Activated naive CD8-positive, alpha-beta T cell treated with anti-CD3 and anti-CD28 coated beads, Interleukin-2, amount 50 U/mL, for 24 hours (primary cell): ENCODE measurements around the gene ABCA9.
"Not testable (repeated sequence)": the region's sequence is repeated elsewhere in the genome, so short reads cannot be mapped to it uniquely, and the experiment has no call there.

Experiments used
- ATAC-seq: fragments of 150-1000 bp; cut with Tn5 transposase; one replicate; pipeline ENCODE4 v1.10.0; 2021
- DNase-seq: peaks from one replicate; pipeline ENCODE4 v3.0.0; 2021
- H3K27ac Mint-ChIP-seq: one replicate; pipeline ENCODE4 v1.8.0; 2021; ENCODE audit warnings: mild to moderate bottlenecking, mixed read lengths
- H3K27me3 Mint-ChIP-seq: one replicate; pipeline ENCODE4 v1.8.0; 2021; ENCODE audit warnings: mixed read lengths
- H3K36me3 Mint-ChIP-seq: one replicate; pipeline ENCODE4 v1.8.0; 2021; ENCODE audit warnings: low read depth, mixed read lengths
- H3K4me1 Mint-ChIP-seq: one replicate; pipeline ENCODE4 v1.8.0; 2021; ENCODE audit warnings: mixed read lengths
- H3K4me3 Mint-ChIP-seq: one replicate; pipeline ENCODE4 v1.8.0; 2021; ENCODE audit warnings: mild to moderate bottlenecking, moderate library complexity, mixed read lengths
- H3K9me3 Mint-ChIP-seq: one replicate; pipeline ENCODE4 v1.8.0; 2021; ENCODE audit warnings: mixed read lengths

Gene ABCA9

GRCh38 chr17:69031839-69032238, 28.9 kb downstream of the ABCA9 start:
- Mint-ChIP-seq H3K27ac (no peak overlapping the region), H3K27me3 (peaks cover 3% of the 10 kb centered on the region), H3K36me3 (no peaks in the 10 kb centered on the region), H3K4me1 (no peaks in the 10 kb centered on the region), H3K4me3 (no peak overlapping the region), H3K9me3 (no peaks in the 10 kb centered on the region)
- DNase-seq (no peak), ATAC-seq (no peak)

DNA sequence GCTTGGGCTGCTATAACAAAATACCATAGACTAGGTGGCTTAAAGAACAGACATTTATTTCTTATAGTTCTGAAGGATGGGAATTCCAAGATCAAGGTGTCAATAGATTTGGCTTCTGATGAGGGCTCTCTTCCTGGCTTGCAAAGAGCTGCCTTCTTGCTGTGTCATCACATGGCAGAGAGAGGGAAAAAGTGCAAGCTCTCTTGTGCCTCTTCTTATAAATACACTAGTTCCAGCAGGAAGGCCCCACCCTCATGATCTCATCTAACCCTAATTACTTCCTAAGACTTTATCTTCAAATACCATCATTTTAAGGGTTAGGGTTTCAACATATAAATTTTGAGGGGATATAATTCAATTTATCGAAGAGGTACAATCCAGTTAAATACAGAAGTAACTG, 30.6 kb downstream of the ABCA9 start:
- H3K4me1 Mint-ChIP-seq, result no peaks in the 10 kb centered on the region
- no peaks in the 10 kb centered on the region for H3K27me3 Mint-ChIP-seq
- H3K36me3 Mint-ChIP-seq, result no peaks in the 10 kb centered on the region
- H3K9me3 Mint-ChIP-seq, result no peaks in the 10 kb centered on the region
- H3K27ac Mint-ChIP-seq, result no peak overlapping the region
- DNase-seq, result no peak
- ATAC-seq, result no peak
- no peak overlapping the region for H3K4me3 Mint-ChIP-seq

GRCh38 chr17:69018687-69019086, 42.0 kb downstream of the ABCA9 start:
- DNase-seq (no peak), ATAC-seq (no peak)
- Mint-ChIP-seq H3K4me3 (no peak overlapping the region), H3K27me3 (peaks cover 4% of the 10 kb centered on the region), H3K9me3 (no peaks in the 10 kb centered on the region), H3K4me1 (no peaks in the 10 kb centered on the region), H3K36me3 (no peaks in the 10 kb centered on the region), H3K27ac (no peak overlapping the region)

GRCh38 chr17:69018022-69018615, 42.6 kb downstream of the ABCA9 start:
- Mint-ChIP-seq H3K27ac (no peak overlapping the region), H3K27me3 (peaks cover 4% of the 10 kb centered on the region), H3K36me3 (no peaks in the 10 kb centered on the region), H3K9me3 (no peaks in the 10 kb centered on the region), H3K4me3 (no peak overlapping the region), H3K4me1 (no peaks in the 10 kb centered on the region)
- ATAC-seq, result no peak
- DNase-seq, result no peak

DNA sequence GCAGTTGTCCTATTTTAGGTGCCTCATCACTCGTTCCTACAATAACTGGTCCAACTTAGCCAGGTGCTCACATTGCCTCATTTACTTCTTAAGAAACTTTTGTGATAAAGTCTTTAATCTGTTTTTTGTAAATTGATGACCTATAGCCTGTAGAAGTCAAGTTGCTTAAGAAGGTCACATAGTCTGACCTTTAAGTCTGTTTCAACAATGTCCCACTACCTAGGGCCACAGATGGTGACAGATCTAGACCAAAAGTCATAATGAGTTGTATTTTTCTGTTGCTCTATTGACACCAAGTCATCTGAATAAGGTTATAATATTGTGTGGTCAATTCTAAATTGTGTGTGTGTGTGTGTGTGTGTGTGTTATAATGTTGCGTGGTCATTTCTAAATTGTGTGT, 45.1 kb downstream of the ABCA9 start:
- H3K4me1 Mint-ChIP-seq, result no peaks in the 10 kb centered on the region
- H3K27ac Mint-ChIP-seq, result no peak overlapping the region
- DNase-seq, result no peak
- H3K4me3 Mint-ChIP-seq, result no peak overlapping the region
- H3K9me3 Mint-ChIP-seq, result no peaks in the 10 kb centered on the region
- no peaks in the 10 kb centered on the region for H3K36me3 Mint-ChIP-seq
- ATAC-seq, result no peak
- peaks cover 2% of the 10 kb centered on the region for H3K27me3 Mint-ChIP-seq

DNA sequence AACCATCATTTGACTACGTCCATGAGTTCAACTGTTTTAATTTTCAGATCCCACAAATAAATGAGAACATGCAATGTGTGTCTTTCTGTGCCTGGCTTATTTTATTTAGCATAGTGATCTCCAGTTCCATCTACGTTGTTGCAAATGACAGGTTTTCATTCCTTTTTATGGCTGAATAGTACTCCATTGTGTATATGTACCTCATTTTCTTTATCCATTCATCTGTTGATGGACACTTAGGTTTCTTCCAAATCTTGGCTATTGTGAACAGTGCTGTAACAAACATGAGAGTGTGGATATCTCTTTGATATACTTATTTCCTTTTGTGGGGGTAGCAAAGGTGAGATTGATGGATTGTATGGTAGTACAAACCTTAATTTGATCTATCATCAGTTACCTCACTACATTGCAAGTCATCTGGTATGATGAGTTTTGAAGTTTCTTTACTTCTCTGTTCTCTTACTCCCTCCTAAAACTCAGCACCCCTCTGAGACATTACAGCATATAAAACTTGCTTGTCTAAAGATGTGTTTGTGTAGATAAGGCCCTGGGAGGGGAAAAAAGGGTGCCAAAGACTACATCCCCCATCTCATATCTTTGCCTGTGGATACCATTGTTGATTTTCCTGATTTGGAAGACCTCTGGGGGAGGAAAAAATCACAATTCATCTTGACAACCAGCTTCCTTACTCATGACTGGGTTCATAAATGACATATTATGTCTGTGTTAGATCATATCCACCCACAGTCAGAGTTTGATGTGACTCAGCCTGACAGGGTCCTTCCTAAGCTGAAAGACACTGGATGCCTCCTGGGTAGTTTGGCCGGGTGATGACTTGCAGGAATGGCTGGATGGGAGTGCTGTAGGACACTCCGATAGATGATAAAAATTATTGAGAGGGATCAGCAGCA, 47.6 kb downstream of the ABCA9 start:
- Mint-ChIP-seq H3K36me3 (no peaks in the 10 kb centered on the region), H3K4me1 (no peaks in the 10 kb centered on the region), H3K27me3 (peaks cover 5% of the 10 kb centered on the region), H3K27ac (no peak overlapping the region), H3K4me3 (no peak overlapping the region), H3K9me3 (no peaks in the 10 kb centered on the region)
- DNase-seq, result no peak
- no peak for ATAC-seq

DNA sequence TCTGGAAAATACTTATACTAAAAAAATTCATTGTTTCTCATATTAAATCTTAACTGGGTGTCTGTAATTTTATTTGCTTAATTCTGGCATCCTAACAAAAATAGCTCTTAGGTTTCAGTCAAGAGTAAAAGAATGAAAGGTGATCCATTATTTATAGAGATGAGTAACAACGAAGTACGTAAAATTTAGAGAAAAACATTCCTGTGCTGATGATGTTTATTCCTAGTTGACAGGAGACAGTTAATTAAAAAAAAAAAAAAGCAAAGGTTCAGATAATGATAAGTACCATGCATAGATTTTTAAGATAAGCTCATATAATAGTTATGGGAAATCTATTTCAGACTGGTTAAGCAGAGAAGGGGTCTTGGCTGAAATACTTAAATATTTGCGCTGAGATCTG, 50.8 kb downstream of the ABCA9 start:
- H3K4me1 Mint-ChIP-seq, result no peaks in the 10 kb centered on the region
- H3K4me3 Mint-ChIP-seq, result no peak overlapping the region
- H3K27ac Mint-ChIP-seq, result no peak overlapping the region
- no peak for ATAC-seq
- H3K36me3 Mint-ChIP-seq, result no peaks in the 10 kb centered on the region
- no peak for DNase-seq
- H3K9me3 Mint-ChIP-seq, result no peaks in the 10 kb centered on the region
- H3K27me3 Mint-ChIP-seq, result peaks cover 6% of the 10 kb centered on the region

GRCh38 chr17:69004759-69005158, 56.0 kb downstream of the ABCA9 start:
- not testable (repeated sequence) for H3K27ac Mint-ChIP-seq, ATAC-seq, H3K9me3 Mint-ChIP-seq, DNase-seq, H3K36me3 Mint-ChIP-seq, H3K27me3 Mint-ChIP-seq, H3K4me1 Mint-ChIP-seq, H3K4me3 Mint-ChIP-seq

GRCh38 chr17:68999743-69000142, 61.0 kb downstream of the ABCA9 start:
- H3K4me1 Mint-ChIP-seq, H3K36me3 Mint-ChIP-seq, H3K4me3 Mint-ChIP-seq, H3K27me3 Mint-ChIP-seq, DNase-seq, ATAC-seq, H3K27ac Mint-ChIP-seq, H3K9me3 Mint-ChIP-seq: not testable (repeated sequence)

- DNase-seq, result no peak
- Mint-ChIP-seq H3K9me3 (no peaks in the 10 kb centered on the region), H3K4me1 (no peaks in the 10 kb centered on the region), H3K4me3 (no peak overlapping the region), H3K27ac (no peak overlapping the region), H3K27me3 (no peaks in the 10 kb centered on the region), H3K36me3 (no peaks in the 10 kb centered on the region)
- no peak for ATAC-seq
Measured at GRCh38 chr17:68993112-68993511, 67.6 kb downstream of the ABCA9 start.

DNA sequence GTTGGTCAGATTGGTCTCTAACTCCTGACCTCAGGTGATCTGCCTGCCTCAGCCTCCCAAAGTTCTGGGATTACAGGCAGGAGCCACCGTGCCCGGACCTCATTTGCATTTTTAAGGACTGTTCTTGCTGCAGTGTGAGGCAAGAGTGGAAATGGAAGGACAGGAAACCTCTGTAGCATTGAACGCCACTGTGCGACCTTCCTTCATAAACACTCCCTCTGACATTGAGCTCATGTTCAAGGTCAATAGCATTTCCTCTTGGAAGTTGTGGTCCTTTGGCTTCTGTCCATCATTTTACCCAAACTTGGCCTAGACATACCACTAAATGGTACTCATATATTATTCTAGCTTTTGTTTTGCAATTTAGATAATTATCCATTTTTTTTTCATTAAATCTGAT, 72.8 kb downstream of the ABCA9 start:
- H3K9me3 Mint-ChIP-seq, result no peaks in the 10 kb centered on the region
- H3K27ac Mint-ChIP-seq, result no peak overlapping the region
- H3K27me3 Mint-ChIP-seq, result no peaks in the 10 kb centered on the region

GRCh38 chr17:68981288-68981687, 79.4 kb downstream of the ABCA9 start:
- Mint-ChIP-seq H3K27me3 (no peaks in the 10 kb centered on the region), H3K4me1 (no peaks in the 10 kb centered on the region), H3K36me3 (no peaks in the 10 kb centered on the region), H3K4me3 (no peak overlapping the region), H3K27ac (no peak overlapping the region), H3K9me3 (no peaks in the 10 kb centered on the region)
- ATAC-seq (no peak), DNase-seq (no peak)

More for the DNA sequence above, 72.8 kb downstream of the ABCA9 start:
- DNase-seq (no peak), ATAC-seq (no peak)
- no peak overlapping the region for H3K4me3 Mint-ChIP-seq
- no peaks in the 10 kb centered on the region for H3K36me3 Mint-ChIP-seq
- no peaks in the 10 kb centered on the region for H3K4me1 Mint-ChIP-seq

DNA sequence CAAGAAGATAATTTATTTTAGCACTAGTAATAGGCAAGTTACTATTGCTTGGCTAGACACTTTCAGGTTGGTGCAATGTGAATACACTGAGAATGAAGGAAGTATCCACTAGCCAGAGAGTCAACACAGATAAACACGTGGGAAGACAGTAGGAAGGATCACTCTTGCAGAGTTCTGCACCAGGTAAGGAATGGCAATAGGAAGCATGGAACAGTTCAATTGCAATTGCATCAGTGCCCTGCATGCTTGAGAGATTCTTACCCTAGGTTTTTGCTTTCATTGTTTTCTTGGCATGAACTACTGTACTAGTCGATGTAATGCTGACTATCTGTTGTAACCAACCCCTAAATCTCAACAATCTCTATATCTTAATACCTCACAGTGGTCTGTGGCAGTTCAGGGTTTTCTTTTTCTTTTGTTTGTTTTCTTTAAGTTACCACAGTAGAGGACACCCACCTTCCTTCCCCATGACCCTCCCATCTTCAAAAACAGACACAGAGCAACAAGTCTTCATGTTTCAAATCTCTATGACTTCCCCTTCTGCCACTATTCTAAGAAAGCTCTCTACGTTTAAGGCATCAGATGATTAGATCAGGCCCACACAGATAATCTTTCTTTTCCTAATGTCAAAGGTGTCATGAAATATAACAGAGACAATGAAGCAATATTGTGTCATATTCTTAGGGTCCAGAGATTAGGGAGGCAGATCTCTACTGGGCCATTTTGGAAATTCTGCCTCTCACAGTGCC, 87.5 kb downstream of the ABCA9 start:
- ATAC-seq (no peak), DNase-seq (no peak)
- Mint-ChIP-seq H3K9me3 (no peaks in the 10 kb centered on the region), H3K4me1 (no peaks in the 10 kb centered on the region), H3K27ac (no peak overlapping the region), H3K4me3 (no peak overlapping the region), H3K27me3 (peaks cover 4% of the 10 kb centered on the region), H3K36me3 (no peaks in the 10 kb centered on the region)

GRCh38 chr17:68972119-68972704, 88.5 kb downstream of the ABCA9 start:
- no peak for DNase-seq
- Mint-ChIP-seq H3K36me3 (no peaks in the 10 kb centered on the region), H3K27ac (no peak overlapping the region), H3K9me3 (no peaks in the 10 kb centered on the region), H3K27me3 (peaks cover 7% of the 10 kb centered on the region), H3K4me3 (no peak overlapping the region), H3K4me1 (no peaks in the 10 kb centered on the region)
- ATAC-seq, result no peak
